Suprapubic skin (tissue), 3 donors: Measurements from ENCODE around the gene RYR1.

Experiments
- CTCF ChIP-seq, 2 donors: fragments of 200-600 bp in 1 of 2; fragments of 450-650 bp in 1 of 2; sonication (generic) in 1 of 2; IDR thresholded peaks; one replicate each; pipeline ENCODE4 v1.5.1; 2016 to 2019; ENCODE audit warnings: antibody characterized with exemption in 2 of 2, mild to moderate bottlenecking in 1 of 2, moderate library complexity in 1 of 2
- POLR2AphosphoS5 ChIP-seq, 3 donors: sonication (generic); formaldehyde crosslinking; IDR thresholded peaks; one replicate each; pipeline ENCODE4 v1.6.1; 2017; ENCODE audit warnings: antibody characterized with exemption in 3 of 3

GRCh38 chr19:38617283-38617763, 183.8 kb downstream of the RYR1 start:
- TF ChIP-seq CTCF (IDR thresholded peaks at IDR 0.05) (no peak), POLR2AphosphoS5 (IDR thresholded peaks at IDR 0.05) (no peak)
